Myocyte (in vitro differentiated cells): ENCODE data around the gene INHBE. TPM values are rescaled to one million over a fixed set of nuclear protein-coding genes. Genes with fewer than 3 reads are reported as not detected.

Experiments
- DNase-seq: peaks from one replicate; pipeline ENCODE4 v3.0.0-alpha.2; 2012; ENCODE audit warnings: low read depth
- total RNA-seq: library from RNA; depleted of rRNA; stranded (reverse); fragments of >200 nt; gene quantifications from 2 replicates; pipeline ENCODE4 v1.2.3, GENCODE V29; 2014

The INHBE gene
- total RNA-seq, 1 donor from 2014 or later = 12.2 TPM

DNA sequence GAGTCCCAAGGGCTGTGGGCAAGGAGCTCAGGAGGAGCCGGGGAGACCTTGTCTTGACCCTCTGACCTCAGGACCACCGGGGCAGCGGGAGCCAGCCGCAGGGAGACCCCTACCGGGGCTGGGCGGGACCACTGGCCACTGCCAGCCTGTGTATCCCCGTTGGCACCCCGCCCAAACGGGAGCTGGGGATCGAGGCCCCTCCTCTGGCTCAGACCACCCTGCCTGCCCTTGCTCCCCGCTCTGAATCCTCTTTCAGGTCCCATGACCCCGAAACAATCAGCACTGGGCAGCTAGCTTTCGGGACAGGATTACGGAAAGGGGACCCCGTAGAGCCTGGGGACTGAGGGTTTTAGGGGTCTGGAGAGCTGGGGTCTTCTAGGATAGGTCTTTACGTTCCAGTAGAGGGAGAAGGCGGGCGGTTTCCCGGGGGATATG is 5.8 kb downstream of the INHBE start:
- no peak for DNase-seq

DNA sequence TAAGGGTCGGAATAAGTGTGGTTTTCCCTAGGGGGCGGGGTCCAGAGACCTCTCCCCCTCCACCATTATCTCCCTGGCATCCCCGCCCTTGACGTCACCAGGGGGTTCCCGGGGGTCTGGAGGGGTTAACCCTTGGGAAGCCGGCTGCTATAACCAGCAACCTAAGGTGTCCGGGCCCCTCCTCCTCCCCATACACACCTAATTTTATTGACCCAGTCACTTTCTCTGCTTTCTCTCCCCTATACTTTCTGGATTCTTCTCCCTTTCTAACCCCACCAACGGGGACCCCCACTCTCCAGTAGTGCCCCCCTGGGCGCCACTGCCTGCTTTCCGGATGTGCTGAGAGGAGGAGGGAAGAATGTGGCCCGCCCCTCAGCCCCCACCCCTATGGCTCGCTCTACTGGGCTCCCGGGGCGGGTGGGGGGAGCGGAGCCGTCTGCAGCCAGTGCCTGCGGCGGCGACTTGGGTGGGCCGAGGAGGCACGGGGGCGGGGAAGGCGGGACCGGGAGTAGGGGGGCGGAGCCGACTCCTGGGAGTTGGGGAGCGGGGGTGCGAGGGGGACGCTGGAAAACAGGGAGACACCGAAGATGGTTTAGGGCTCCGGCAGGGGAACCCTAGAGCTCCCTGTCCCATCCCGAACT is 6.3 kb downstream of the INHBE start:
- DNase-seq = peak; percentile 52

- no peak for DNase-seq
Measured at GRCh38 chr12:57461917-57462250, 6.8 kb downstream of the INHBE start.

DNA sequence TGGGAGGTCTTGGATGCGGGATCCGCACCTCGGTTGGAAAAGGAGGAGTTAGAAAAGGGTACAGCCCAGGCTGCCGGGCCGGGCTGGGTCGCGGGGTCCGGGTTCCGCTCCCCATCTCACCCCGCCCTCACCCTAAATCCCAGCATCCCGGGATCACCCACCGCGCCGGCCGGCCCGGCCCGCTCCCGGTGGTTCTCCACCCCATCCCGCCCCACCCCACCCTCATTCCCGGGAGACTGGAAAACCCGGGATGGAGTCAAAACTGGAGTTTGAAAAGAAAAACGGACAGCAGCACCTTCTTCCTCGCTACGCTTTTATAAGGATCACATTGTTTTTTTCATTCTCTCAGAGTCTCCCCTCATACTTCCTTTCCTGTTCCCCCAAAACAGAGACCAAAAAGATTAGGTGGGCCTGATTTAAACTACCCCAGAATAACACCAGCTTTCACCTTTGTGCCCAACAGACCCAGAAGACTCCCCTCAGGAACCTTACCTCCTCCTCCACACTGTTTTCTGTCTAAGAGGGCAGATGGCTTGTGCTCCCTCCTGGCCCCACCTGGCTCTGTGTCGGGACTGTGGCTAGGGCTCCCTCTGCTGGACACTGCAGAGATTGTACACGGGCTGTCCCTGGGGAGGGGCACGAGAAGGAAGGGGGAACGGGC is 7.3 kb downstream of the INHBE start:
- peak; percentile 93 for DNase-seq

- DNase-seq = no peak
Measured at GRCh38 chr12:57462912-57463253, 7.8 kb downstream of the INHBE start.

DNA sequence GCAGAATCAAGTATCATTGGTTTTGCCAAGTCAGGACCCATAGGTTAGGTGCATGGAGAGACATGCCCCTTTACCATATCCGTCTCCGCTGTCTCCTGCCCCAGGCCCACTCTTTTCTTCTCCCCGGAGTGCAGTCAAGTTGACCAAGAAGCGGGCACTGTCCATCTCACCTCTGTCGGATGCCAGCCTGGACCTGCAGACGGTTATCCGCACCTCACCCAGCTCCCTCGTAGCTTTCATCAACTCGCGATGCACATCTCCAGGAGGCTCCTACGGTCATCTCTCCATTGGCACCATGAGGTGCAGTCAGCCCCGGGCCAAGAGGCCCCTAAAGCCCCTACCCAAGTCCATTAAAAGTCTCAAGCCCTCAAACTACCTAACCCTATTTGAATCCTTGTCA is 9.5 kb downstream of the INHBE start:
- DNase-seq = no peak

GRCh38 chr12:57465030-57465746 is 10.1 kb downstream of the INHBE start:
- no peak for DNase-seq

GRCh38 chr12:57465747-57466505 is 10.8 kb downstream of the INHBE start:
- DNase-seq = no peak

DNA sequence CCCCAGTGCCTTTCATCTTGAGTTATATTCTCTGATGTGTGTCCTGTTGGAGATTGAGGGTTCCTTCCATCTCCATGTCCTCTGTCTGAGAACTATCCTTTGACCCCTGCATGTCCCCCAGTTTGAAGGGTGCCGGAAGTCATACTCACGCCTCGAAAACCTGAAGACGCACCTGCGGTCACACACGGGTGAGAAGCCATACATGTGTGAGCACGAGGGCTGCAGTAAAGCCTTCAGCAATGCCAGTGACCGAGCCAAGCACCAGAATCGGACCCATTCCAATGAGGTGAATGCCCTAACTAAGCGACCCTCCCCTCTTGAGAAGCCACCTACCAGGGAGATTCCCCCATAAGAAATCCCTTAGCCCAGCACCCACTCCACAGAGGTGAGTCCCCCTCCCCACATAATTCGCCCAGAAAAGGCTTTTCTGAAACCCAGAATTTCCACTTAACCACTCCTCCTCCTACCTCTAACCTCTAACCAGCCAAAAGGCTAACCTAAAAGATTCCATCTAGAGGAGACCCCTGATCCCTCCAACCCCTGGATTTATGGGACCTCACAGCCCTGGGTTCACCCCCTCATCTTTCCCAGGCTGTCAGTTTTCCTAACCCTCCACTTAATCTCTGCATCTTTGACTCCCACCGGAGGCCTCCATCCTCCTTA is 12.2 kb downstream of the INHBE start:
- no peak for DNase-seq

DNA sequence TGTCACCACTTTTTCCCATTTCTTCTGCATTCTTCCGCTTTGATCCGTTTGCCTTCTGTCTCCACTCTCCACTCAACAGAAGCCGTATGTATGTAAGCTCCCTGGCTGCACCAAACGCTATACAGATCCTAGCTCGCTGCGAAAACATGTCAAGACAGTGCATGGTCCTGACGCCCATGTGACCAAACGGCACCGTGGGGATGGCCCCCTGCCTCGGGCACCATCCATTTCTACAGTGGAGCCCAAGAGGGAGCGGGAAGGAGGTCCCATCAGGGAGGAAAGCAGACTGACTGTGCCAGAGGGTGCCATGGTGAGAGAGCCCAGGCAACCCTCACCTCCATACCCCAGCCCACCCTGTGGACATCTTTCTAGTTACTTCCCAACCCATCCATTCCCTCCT is 12.8 kb downstream of the INHBE start:
- DNase-seq = no peak

GRCh38 chr12:57469296-57470164 is 14.4 kb downstream of the INHBE start:
- DNase-seq = peak; percentile 73

DNA sequence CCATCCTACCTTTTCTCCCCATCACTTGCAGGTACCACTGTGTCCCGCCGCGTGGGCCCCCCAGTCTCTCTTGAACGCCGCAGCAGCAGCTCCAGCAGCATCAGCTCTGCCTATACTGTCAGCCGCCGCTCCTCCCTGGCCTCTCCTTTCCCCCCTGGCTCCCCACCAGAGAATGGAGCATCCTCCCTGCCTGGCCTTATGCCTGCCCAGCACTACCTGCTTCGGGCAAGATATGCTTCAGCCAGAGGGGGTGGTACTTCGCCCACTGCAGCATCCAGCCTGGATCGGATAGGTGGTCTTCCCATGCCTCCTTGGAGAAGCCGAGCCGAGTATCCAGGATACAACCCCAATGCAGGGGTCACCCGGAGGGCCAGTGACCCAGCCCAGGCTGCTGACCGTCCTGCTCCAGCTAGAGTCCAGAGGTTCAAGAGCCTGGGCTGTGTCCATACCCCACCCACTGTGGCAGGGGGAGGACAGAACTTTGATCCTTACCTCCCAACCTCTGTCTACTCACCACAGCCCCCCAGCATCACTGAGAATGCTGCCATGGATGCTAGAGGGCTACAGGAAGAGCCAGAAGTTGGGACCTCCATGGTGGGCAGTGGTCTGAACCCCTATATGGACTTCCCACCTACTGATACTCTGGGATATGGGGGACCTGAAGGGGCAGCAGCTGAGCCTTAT is 15.3 kb downstream of the INHBE start:
- DNase-seq = no peak

DNA sequence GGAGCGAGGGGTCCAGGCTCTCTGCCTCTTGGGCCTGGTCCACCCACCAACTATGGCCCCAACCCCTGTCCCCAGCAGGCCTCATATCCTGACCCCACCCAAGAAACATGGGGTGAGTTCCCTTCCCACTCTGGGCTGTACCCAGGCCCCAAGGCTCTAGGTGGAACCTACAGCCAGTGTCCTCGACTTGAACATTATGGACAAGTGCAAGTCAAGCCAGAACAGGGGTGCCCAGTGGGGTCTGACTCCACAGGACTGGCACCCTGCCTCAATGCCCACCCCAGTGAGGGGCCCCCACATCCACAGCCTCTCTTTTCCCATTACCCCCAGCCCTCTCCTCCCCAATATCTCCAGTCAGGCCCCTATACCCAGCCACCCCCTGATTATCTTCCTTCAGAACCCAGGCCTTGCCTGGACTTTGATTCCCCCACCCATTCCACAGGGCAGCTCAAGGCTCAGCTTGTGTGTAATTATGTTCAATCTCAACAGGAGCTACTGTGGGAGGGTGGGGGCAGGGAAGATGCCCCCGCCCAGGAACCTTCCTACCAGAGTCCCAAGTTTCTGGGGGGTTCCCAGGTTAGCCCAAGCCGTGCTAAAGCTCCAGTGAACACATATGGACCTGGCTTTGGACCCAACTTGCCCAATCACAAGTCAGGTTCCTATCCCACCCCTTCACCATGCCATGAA is 16.0 kb downstream of the INHBE start:
- no peak for DNase-seq

DNA sequence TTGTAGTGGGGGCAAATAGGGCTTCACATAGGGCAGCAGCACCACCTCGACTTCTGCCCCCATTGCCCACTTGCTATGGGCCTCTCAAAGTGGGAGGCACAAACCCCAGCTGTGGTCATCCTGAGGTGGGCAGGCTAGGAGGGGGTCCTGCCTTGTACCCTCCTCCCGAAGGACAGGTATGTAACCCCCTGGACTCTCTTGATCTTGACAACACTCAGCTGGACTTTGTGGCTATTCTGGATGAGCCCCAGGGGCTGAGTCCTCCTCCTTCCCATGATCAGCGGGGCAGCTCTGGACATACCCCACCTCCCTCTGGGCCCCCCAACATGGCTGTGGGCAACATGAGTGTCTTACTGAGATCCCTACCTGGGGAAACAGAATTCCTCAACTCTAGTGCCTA is 16.6 kb downstream of the INHBE start:
- DNase-seq = no peak

- no peak for DNase-seq
Measured at GRCh38 chr12:57472391-57472790, 17.3 kb downstream of the INHBE start.

- DNase-seq = no peak
Measured at GRCh38 chr12:57473392-57473791, 18.3 kb downstream of the INHBE start.

- DNase-seq = no peak
Measured at GRCh38 chr12:57473886-57474285, 18.8 kb downstream of the INHBE start.

DNA sequence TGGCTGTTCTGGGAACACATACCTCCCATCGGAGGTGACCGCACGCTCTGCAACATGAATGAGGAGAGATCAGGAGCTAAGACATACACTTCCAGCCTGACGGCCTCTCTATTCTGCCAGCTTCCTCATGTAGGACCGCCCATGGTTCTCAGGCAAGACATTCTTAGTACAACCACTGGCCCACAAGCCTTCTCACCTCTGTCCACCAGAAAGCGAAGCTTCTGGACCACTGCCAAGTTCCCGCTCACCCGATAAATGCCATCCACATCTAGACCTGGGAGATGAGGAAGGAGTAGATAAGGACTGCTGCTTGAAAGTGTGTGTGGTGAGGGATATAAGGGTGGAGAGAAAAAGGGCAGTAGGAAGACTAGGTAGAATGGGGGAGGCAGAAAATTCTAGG is 19.3 kb downstream of the INHBE start:
- DNase-seq = no peak

- no peak for DNase-seq
Measured at GRCh38 chr12:57474862-57475261, 19.8 kb downstream of the INHBE start.
